Body of pancreas (tissue), 4 donors: ENCODE results near the gene LRP2. TPM values are rescaled to one million over a fixed set of nuclear protein-coding genes. Genes with fewer than 3 reads are reported as not detected.
A peak's percentile ranks its signal among the peaks of the same experiment; 100 is the strongest.

Experiments used
- ATAC-seq: fragments of 150-250 bp; one replicate; pipeline ENCODE4 v1.9.1; 2016
- DNase-seq, 4 donors: peaks; one replicate each; pipeline ENCODE4 v3.0.0-alpha.2; 2019
- H3K27ac ChIP-seq, 4 donors: fragments of 200-600 bp; sonication (generic); 1 replicate in 3 of 4; 2 replicates in 1 of 4; pipeline versions ENCODE4 v1.5.1 to v1.6.1; 2016 to 2019; ENCODE audit warnings: mild to moderate bottlenecking in 1 of 4, mixed read lengths in 1 of 4, moderate library complexity in 1 of 4
- H3K27me3 ChIP-seq, 2 donors: fragments of 200-600 bp; sonication (generic); one replicate each; pipeline ENCODE4 v1.6.0; 2016; ENCODE audit warnings: mild to moderate bottlenecking in 1 of 2
- H3K36me3 ChIP-seq, 2 donors: fragments of 200-600 bp; sonication (generic); replicated peaks in 1 of 2; 2 replicates each; pipeline ENCODE4 v1.5.1; 2016; ENCODE audit warnings: low read depth in 2 of 2; ENCODE audit not compliant: insufficient read depth in 1 of 2
- H3K4me1 ChIP-seq: fragments of 200-600 bp; sonication (generic); one replicate; pipeline ENCODE4 v1.6.0; 2016
- H3K4me3 ChIP-seq, 2 donors: fragments of 200-600 bp; sonication (generic); 1 replicate in 1 of 2; 2 replicates in 1 of 2; pipeline ENCODE4 v1.5.1; 2016 to 2019
- H3K9me3 ChIP-seq, 3 donors: fragments of 200-600 bp; sonication (generic); 1 replicate in 2 of 3; 2 replicates in 1 of 3; pipeline ENCODE4 v1.5.1; 2016
- POLR2A ChIP-seq, 3 donors: fragments of 450-650 bp; IDR thresholded peaks; one replicate each; pipeline ENCODE4 v1.6.1; 2016; ENCODE audit warnings: antibody characterized with exemption in 3 of 3, mild to moderate bottlenecking in 2 of 3
- WGBS, 2 donors: methylation state at CpG; one replicate each; pipeline ENCODE4 v1.1.5; 2017; 5-methylcytosine and 5-hydroxymethylcytosine counted together
- intact Hi-C: fragments of 100-400 bp; cut with DNase I; formaldehyde crosslinking; loops from one replicate; pipeline ENCODE4 v1.15.1; 2023
- total RNA-seq, 2 donors: library from RNA; depleted of rRNA; stranded (reverse); fragments of >200 nt; gene quantifications; one replicate each; pipeline ENCODE4 v1.1.0, GENCODE V29; 2016
- TF ChIP-seq, protein P1 (sequence below), 7 experiments: fragments of 450-650 bp in 4 of 7; fragments of 200-600 bp in 3 of 7; sonication (generic) in 3 of 7; IDR thresholded peaks; one replicate each; pipeline ENCODE4 v1.5.1; 2016 to 2019; ENCODE audit warnings: antibody characterized with exemption in 7 of 7

Gene LRP2
- total RNA-seq, 2 donors from 2014 or later = under 0.01 TPM; not detected in 1

DNA sequence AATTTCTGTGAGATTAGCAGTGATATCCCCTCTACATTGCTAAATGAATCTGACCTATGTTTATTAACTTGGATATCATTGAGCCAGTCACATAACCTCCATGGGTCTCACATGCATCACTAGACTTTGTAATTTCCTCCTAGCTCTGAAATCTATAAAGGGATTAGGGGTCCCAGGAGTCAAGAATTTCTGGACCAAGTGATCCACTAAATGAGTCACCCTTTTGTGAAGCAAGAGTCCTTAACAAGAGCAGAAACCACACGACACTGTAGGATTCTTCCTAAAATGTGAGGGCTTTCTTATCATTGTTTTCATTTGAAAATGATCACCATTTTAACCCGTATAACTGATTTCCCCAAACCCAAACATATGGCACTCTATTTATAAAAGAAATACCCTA, 202.6 kb downstream of the LRP2 start:
- WGBS, 2 donors = 47 to 57% methylated on average over 2 of the region's 2 CpGs
- H3K4me3 ChIP-seq = no peak overlapping the region
- intact Hi-C loops = no loop called here
- TF ChIP-seq, protein P1, sequence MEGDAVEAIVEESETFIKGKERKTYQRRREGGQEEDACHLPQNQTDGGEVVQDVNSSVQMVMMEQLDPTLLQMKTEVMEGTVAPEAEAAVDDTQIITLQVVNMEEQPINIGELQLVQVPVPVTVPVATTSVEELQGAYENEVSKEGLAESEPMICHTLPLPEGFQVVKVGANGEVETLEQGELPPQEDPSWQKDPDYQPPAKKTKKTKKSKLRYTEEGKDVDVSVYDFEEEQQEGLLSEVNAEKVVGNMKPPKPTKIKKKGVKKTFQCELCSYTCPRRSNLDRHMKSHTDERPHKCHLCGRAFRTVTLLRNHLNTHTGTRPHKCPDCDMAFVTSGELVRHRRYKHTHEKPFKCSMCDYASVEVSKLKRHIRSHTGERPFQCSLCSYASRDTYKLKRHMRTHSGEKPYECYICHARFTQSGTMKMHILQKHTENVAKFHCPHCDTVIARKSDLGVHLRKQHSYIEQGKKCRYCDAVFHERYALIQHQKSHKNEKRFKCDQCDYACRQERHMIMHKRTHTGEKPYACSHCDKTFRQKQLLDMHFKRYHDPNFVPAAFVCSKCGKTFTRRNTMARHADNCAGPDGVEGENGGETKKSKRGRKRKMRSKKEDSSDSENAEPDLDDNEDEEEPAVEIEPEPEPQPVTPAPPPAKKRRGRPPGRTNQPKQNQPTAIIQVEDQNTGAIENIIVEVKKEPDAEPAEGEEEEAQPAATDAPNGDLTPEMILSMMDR (IDR thresholded peaks at IDR 0.05) = no peak
- TF ChIP-seq POLR2A (IDR thresholded peaks at IDR 0.05) = no peak
- H3K4me1 ChIP-seq = peaks cover 11% of the 10 kb centered on the region
- H3K36me3 ChIP-seq = no peaks in the 10 kb centered on the region
- H3K27me3 ChIP-seq = no peaks in the 10 kb centered on the region
- ATAC-seq = no peak
- no peak overlapping the region for H3K27ac ChIP-seq
- no peaks in the 10 kb centered on the region for H3K9me3 ChIP-seq
- DNase-seq = no peak

DNA sequence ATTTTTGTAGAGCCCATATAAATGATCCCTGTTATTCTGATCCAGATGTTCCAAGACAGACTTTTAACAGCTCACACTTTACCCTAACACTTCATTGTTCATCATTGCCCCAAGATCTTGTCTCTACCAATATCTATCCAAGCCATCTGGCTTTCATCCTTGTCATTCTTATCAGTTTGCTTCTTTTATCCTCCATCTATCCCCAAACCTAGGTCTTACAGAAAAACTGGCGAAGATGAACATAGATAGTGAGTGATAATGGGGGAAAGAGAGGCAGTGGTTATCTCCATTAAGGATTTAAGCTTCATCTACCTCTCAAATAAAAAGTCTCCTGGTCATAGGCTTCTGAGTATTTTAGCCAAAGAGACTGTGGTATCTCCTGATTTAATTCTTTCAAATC, 203.5 kb downstream of the LRP2 start:
- Histone ChIP-seq H3K4me3 (no peak overlapping the region), H3K36me3 (no peaks in the 10 kb centered on the region), H3K9me3 (no peaks in the 10 kb centered on the region), H3K4me1 (peaks cover 11% of the 10 kb centered on the region), H3K27ac (no peak overlapping the region), H3K27me3 (no peaks in the 10 kb centered on the region)
- no peak for ATAC-seq
- intact Hi-C loops = no loop called here
- DNase-seq = no peak
- 55 to 77% methylated on average over 1 of the region's 1 CpG for WGBS, 2 donors
- TF ChIP-seq, protein P1 (IDR thresholded peaks at IDR 0.05) = no peak
- TF ChIP-seq POLR2A (IDR thresholded peaks at IDR 0.05) = no peak

DNA sequence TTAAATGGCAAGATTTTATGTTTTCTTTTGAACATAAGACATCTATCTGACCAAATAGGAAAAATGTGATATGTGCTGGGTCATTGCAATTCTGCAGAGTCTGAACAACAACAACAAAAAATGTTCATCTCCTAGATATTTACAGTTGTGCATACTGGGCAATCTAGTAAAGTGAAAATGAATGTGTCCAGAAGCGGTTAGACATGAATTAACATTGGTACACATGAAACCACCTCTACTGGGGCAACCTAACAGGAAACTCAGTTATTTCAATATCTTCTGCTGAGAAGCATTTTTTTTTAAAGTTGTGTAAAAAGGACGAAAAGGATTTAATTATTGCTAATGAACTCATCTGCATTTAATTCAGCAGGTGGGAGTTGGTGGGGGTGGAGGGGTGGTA, 216.1 kb downstream of the LRP2 start:
- DNase-seq (no peak), ATAC-seq (no peak)
- Histone ChIP-seq H3K36me3 (no peaks in the 10 kb centered on the region), H3K4me3 (no peak overlapping the region), H3K9me3 (no peaks in the 10 kb centered on the region), H3K27me3 (no peaks in the 10 kb centered on the region), H3K4me1 (no peaks in the 10 kb centered on the region), H3K27ac (no peak overlapping the region)
- intact Hi-C loops = no loop called here
- TF ChIP-seq, protein P1 (IDR thresholded peaks at IDR 0.05) = no peak
- 78 to 81% methylated on average over 2 of the region's 2 CpGs for WGBS, 2 donors

DNA sequence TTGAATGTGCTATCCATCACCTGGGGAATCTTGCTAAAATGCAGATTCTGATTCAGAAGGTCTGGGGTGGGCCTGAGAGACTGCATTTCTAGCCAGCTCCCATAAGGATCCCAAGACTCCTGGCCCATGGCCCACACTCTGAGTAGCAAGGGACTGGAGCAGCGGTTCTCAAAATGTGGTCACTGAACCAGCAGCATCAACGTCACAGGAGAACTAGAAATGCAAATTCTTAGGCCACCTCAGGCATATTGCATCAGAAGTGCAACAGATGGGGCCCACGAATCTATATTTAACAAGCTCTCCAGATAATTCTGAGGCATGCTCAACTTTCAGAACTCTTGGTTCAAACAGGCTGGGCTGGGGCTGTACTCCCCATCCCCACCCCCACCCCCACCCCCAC, 218.3 kb downstream of the LRP2 start:
- TF ChIP-seq POLR2A (IDR thresholded peaks at IDR 0.05) = no peak
- TF ChIP-seq, protein P1 (IDR thresholded peaks at IDR 0.05) = no peak
- no peak overlapping the region for H3K4me3 ChIP-seq
- no peaks in the 10 kb centered on the region for H3K36me3 ChIP-seq
- no peak for ATAC-seq
- H3K27me3 ChIP-seq = no peaks in the 10 kb centered on the region
- H3K4me1 ChIP-seq = no peaks in the 10 kb centered on the region
- no peak overlapping the region for H3K27ac ChIP-seq
- H3K9me3 ChIP-seq = no peaks in the 10 kb centered on the region
- intact Hi-C loops = no loop called here
- WGBS, 2 donors = 70 to 78% methylated on average over 3 of the region's 3 CpGs
- DNase-seq = no peak

DNA sequence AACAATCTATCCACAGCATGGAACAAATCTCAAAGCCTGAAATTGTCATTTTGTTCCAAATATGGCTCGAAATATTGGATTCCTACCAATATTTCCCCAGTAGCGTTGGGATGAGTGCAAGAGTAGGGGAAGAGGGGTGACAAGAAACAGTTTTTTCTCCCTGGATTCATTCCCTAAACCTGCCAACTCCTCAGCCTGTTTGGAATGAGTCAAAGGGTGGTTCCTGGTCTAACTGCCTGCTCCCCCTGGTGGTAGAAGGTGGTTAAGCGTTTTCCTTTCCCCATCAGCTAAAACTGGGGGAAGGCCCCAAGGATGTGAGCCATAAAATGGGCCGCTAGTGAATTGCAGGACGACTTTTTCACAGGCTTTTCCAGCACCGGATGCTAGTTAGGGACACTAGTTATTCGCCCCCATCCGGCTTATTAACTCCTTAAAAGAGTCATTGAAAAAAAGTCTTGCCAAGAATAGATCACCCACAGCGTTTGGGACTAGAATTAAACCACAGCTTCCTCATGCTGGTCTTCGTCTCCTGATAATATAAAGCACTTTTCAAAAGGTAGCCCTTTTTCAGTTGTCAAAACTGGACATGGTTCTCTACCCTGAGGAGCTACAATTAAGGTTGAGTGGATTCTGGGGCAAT, 220.5 kb downstream of the LRP2 start:
- H3K27me3 ChIP-seq = no peaks in the 10 kb centered on the region
- no peaks in the 10 kb centered on the region for H3K4me1 ChIP-seq
- DNase-seq (peak; percentile 60 to 68 (median 65)), ATAC-seq (peak; percentile 75)
- no peaks in the 10 kb centered on the region for H3K9me3 ChIP-seq
- H3K36me3 ChIP-seq = no peaks in the 10 kb centered on the region
- intact Hi-C loops = no loop called here
- WGBS, 2 donors = 26 to 28% methylated on average over 10 of the region's 10 CpGs
- H3K27ac ChIP-seq = no peak overlapping the region
- TF ChIP-seq, protein P1 (IDR thresholded peaks at IDR 0.05) = peak; percentile 63 to 75 (median 68)
- no peak for TF ChIP-seq POLR2A (IDR thresholded peaks at IDR 0.05)
- no peak overlapping the region for H3K4me3 ChIP-seq
